ENCODE measurements around the gene TMIGD3. TPM values are rescaled to one million over a fixed set of nuclear protein-coding genes. Genes with fewer than 3 reads are reported as not detected.

The TMIGD3 gene
- total RNA-seq, 1 experiment from 2014 or later: 0.21 TPM

GRCh38 chr1:111463029-111463683 is 40.3 kb downstream of the TMIGD3 start:
- DNase-seq (ENCODE audit: low read depth, low spot score): no peak
- in situ Hi-C loops (cut with HindIII; ENCODE audit: low pct_unique_long_range_greater_than_20kb, low sequenced_read_pairs): no loop called here

DNA sequence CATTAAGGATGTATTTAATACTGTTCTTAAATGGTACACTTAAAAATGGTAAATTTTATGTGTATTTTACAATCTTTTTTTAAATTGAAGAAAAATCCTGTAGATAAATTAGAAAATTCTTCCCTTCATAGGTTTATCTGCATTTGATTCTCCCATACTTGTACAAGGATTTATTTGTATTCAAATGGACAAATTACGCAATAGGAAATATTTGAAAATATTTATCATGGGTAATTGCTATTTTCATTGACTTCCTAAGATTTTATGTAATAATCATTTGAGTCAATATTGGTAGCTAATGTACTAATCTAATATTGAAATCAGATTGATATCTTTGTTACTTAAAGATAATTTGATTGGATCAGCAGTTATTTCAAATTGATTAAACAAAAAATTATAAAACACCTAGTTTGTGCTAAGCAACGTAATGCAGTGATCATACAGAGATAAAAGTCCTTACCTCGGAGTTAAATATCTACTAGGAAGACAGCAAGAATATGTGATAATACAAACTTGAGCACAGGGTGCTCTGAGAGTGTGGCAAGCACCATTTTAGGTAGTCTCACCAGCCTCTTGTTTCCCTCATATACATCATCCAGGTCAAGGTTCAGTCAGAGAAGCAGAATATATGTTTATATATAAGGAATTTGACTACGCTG is 40.9 kb downstream of the TMIGD3 start:
- no peak for DNase-seq (ENCODE audit: low read depth, low spot score)
- in situ Hi-C loops (cut with HindIII; ENCODE audit: low pct_unique_long_range_greater_than_20kb, low sequenced_read_pairs): no loop called here

- in situ Hi-C loops (cut with HindIII; ENCODE audit: low pct_unique_long_range_greater_than_20kb, low sequenced_read_pairs): no loop called here
- no peak for DNase-seq (ENCODE audit: low read depth, low spot score)
These were observed 41.7 kb downstream of the TMIGD3 start for GRCh38 chr1:111461765-111462164.

DNA sequence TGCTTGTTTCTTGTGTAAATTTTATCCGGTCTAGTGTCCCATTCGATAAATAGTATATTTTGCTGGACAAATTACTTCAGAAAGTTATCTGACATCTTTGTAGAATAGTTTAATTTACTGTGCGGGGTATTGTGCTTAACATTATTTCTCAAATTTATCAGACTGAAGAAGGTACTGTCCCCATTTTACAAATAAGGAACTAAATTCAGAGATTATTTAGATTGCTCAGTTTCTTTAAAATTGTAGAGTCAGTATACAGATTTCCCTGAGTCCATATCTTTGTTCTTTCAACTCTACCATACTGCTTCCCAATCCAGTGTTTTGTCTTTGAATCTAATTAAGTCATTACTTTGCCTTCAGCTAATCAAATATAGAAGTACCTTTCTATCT is 47.8 kb downstream of the TMIGD3 start:
- no peak for DNase-seq (ENCODE audit: low read depth, low spot score)
- in situ Hi-C loops (cut with HindIII; ENCODE audit: low pct_unique_long_range_greater_than_20kb, low sequenced_read_pairs): no loop called here

- in situ Hi-C loops (cut with HindIII; ENCODE audit: low pct_unique_long_range_greater_than_20kb, low sequenced_read_pairs): no loop called here
- DNase-seq (ENCODE audit: low read depth, low spot score): no peak
These were observed 48.4 kb downstream of the TMIGD3 start for GRCh38 chr1:111454859-111455641.

GRCh38 chr1:111453706-111454105 is 49.7 kb downstream of the TMIGD3 start:
- no peak for DNase-seq (ENCODE audit: low read depth, low spot score)
- in situ Hi-C loops (cut with HindIII; ENCODE audit: low pct_unique_long_range_greater_than_20kb, low sequenced_read_pairs): no loop called here

DNA sequence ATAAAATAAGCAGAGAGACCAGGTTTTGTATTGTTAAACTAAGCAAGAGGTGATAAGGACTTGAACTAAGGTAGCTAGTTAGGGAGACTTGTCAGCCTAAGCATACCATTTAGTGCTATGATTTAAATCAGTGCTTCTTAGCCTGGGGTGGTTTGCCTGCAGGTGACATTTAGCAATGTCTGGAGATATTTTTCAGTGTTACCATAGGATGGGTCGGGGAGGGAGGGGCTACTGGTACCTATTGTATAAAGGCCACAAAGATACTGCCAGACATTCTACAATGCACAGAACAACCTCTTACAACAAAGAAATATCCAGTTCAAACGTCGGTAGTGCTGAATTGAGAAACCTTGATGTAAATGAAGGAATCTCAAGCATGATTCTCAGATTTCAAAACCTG is 50.9 kb downstream of the TMIGD3 start:
- in situ Hi-C loops (cut with HindIII; ENCODE audit: low pct_unique_long_range_greater_than_20kb, low sequenced_read_pairs): no loop called here
- no peak for DNase-seq (ENCODE audit: low read depth, low spot score)

GRCh38 chr1:111450185-111450584 is 53.2 kb downstream of the TMIGD3 start:
- no peak for DNase-seq (ENCODE audit: low read depth, low spot score)
- in situ Hi-C loops (cut with HindIII; ENCODE audit: low pct_unique_long_range_greater_than_20kb, low sequenced_read_pairs): no loop called here

DNA sequence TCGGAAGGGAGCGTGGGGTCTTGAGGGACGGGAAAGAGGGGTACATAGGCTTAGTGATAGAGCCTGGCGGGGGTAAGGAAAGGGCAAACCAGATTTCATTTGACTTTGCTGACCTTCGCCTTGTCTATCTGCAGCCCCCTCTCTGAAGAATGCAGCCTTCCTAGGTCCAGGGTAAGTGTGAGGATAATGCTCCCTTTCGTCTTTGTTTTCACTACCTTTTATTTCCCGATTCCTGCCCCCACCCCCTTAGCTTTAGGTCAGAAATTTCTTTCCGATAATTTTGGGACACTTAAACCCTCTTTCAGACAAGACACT is 53.8 kb downstream of the TMIGD3 start:
- DNase-seq (ENCODE audit: low read depth, low spot score): no peak
- in situ Hi-C loops (cut with HindIII; ENCODE audit: low pct_unique_long_range_greater_than_20kb, low sequenced_read_pairs): no loop called here

DNA sequence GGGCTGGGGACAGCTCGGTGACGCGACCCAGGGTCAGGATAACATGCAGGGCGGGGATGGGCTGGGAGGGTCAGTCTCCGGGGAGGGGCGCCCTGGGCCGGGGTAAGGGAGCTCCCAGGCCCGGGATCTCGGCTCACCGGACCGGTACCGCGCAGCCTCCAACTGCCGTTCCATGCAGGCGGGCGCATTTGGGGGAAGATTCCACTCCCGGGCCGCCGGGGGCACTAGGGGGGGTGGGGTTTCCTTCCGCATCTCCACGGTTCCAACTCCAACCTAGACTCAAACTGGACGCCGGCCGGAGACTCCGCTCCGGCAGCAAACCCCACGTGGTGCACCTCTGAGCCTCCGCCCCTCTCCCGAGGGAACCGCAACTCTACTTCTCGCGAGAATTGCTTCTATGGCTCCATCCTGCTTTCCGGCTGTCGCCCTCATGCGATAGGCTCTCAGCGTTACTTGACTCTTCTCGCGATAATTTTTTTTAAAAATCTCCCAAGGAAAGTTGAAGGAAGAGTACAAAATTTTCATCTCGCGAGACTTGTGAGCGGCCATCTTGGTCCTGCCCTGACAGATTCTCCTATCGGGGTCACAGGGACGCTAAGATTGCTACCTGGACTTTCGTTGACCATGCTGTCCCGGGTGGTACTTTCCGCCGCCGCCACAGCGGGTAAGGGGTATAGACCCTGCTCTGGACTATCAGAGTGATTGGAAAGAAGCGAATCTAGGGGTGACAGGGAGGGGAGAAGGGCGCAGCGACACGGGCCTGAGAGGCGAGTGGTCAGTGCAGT is 54.3 kb downstream of the TMIGD3 start, which contains the start of the genes ATP5PB and WDR77:
TSS of gene ATP5PB (plus strand) at position 547 of the 785 bp plus-strand sequence. CDS start at position 625, 78 bp downstream.
TSS of gene WDR77 (minus strand) at position 339 of the 785 bp plus-strand sequence. CDS start at position 252, 87 bp downstream.
- in situ Hi-C loops (cut with HindIII; ENCODE audit: low pct_unique_long_range_greater_than_20kb, low sequenced_read_pairs): no loop called here
- peak; percentile 99 for DNase-seq (ENCODE audit: low read depth, low spot score)

- in situ Hi-C loops (cut with HindIII; ENCODE audit: low pct_unique_long_range_greater_than_20kb, low sequenced_read_pairs): no loop called here
- no peak for DNase-seq (ENCODE audit: low read depth, low spot score)
These were observed 54.9 kb downstream of the TMIGD3 start for GRCh38 chr1:111448482-111448917.

DNA sequence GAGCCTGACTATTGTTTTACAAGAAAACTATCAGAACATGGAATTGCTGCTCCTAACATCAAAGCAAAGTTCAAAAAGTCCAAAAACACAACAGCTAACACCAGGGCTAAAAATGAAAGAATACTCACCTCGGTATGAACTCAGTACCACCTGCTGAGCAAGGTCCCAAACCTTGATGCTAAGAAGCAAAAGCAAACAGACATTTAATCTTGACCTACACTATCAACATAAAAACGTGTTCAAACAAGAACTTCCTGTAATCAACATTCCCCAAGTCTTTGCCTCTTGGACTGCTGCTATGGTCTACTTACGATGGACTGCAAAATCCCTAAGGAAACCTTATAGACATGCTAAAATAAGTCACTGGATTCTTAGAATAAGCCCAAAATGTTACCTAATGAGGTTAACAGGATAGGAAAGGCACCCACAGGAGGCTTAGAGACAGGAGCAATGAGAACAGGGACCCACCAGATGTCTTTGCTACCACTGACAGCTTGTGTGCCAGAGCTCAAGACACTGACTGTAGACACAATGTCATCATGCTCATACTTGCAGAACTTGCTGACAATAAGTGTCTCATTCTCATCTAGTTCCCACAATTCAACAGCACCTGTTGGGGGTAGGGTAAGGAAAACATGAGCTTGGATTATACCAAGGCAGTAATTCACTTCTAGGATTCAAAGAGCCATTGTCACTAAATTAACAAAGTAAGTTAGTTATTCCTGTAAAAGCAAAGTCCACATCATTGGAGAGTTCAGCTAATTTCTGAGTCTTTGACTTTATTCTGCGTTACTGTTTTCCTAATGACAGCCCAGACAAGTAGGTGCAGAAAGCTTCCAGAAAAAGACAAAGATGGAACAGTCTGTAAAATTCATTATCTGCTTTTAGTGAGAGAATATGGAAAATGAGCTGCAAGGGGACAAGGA is 56.2 kb downstream of the TMIGD3 start:
- no peak for DNase-seq (ENCODE audit: low read depth, low spot score)
- in situ Hi-C loops (cut with HindIII; ENCODE audit: low pct_unique_long_range_greater_than_20kb, low sequenced_read_pairs): no loop called here

- in situ Hi-C loops (cut with HindIII; ENCODE audit: low pct_unique_long_range_greater_than_20kb, low sequenced_read_pairs): no loop called here
- DNase-seq (ENCODE audit: low read depth, low spot score): no peak
These were observed 56.9 kb downstream of the TMIGD3 start for GRCh38 chr1:111446546-111446945.

DNA sequence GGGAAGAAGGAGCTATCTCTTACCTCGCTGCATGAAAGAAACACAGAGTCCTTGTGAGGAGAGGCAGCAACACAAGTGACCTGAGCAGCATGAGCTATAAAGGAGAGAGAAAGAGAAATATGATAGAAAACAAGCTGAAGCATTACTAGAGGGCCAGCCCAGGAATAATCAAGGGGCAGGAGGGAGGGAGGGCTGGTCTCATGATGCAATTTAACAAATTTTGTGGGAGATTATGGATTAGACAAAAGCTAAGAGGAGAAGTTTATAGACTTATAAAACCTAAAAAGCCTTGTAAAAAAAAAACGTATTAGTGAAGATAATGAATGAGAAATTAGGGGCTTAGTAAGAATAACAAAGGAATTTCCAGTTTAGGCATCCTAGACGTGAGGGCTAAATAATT is 59.4 kb downstream of the TMIGD3 start:
- in situ Hi-C loops (cut with HindIII; ENCODE audit: low pct_unique_long_range_greater_than_20kb, low sequenced_read_pairs): no loop called here
- no peak for DNase-seq (ENCODE audit: low read depth, low spot score)

GRCh38 chr1:111442457-111442856 is 61.0 kb downstream of the TMIGD3 start:
- no peak for DNase-seq (ENCODE audit: low read depth, low spot score)
- in situ Hi-C loops (cut with HindIII; ENCODE audit: low pct_unique_long_range_greater_than_20kb, low sequenced_read_pairs): no loop called here

- in situ Hi-C loops (cut with HindIII; ENCODE audit: low pct_unique_long_range_greater_than_20kb, low sequenced_read_pairs): no loop called here
- DNase-seq (ENCODE audit: low read depth, low spot score): peak; percentile 51
These were observed 61.8 kb downstream of the TMIGD3 start for GRCh38 chr1:111441573-111442192.
